HepG2 (cell line): Measurements from ENCODE around the gene B3GALNT2. TPM values are rescaled to one million over a fixed set of nuclear protein-coding genes. Genes with fewer than 3 reads are reported as not detected.
A peak's percentile ranks its signal among the peaks of the same experiment; 100 is the strongest.

Experiments
- CHD4 ChIP-seq: fragments of 200-600 bp; sonication (generic); IDR thresholded peaks from 2 replicates; pipeline ENCODE4 v1.7.0; 2017; ENCODE audit warnings: mild to moderate bottlenecking, low read length, borderline replicate concordance
- GTF2F1 ChIP-seq: fragments of 150-350 bp; IDR thresholded peaks from 2 replicates; pipeline ENCODE4 v1.6.1; 2014; ENCODE audit warnings: low read length
- HMG20B ChIP-seq: conservative IDR thresholded peaks from 2 replicates; pipeline ENCODE4 v1.6.1; 2016; ENCODE audit warnings: missing genetic modification reagents, missing compliant biosample characterization
- MAZ ChIP-seq, 2 experiments: sonication (generic) in 1 of 2; formaldehyde crosslinking in 1 of 2; IDR thresholded peaks; 2 replicates each; pipeline versions ENCODE4 v1.5.0 to v1.6.1; 2012 to 2020; ENCODE audit warnings: low read depth in 2 of 2, mild to moderate bottlenecking in 2 of 2, borderline replicate concordance in 1 of 2, improper control_type of control experiment in 1 of 2, low read length in 1 of 2, missing genetic modification reagents in 1 of 2, moderate library complexity in 1 of 2
- MED13 ChIP-seq: sonication (generic); formaldehyde crosslinking; IDR thresholded peaks from 2 replicates; pipeline ENCODE4 v1.5.0; 2020; ENCODE audit warnings: missing genetic modification reagents
- NFE2L1 ChIP-seq: sonication (generic); formaldehyde crosslinking; IDR thresholded peaks from 2 replicates; pipeline ENCODE4 v1.4.0; 2020; ENCODE audit warnings: missing genetic modification reagents, mild to moderate bottlenecking, borderline replicate concordance
- PHF8 ChIP-seq: sonication (generic); formaldehyde crosslinking; IDR thresholded peaks from 2 replicates; pipeline ENCODE4 v1.5.0; 2020; ENCODE audit warnings: missing genetic modification reagents
- RARA ChIP-seq: IDR thresholded peaks from 2 replicates; pipeline ENCODE4 v1.6.1; 2016; ENCODE audit warnings: missing genetic modification reagents, missing compliant biosample characterization
- ZNF431 ChIP-seq: sonication (generic); formaldehyde crosslinking; IDR thresholded peaks from 2 replicates; pipeline ENCODE4 v1.9.0; 2022; ENCODE audit warnings: missing genetic modification reagents, low read depth, mild to moderate bottlenecking, borderline replicate concordance
- ZNF530 ChIP-seq: sonication (generic); formaldehyde crosslinking; IDR thresholded peaks from 2 replicates; pipeline ENCODE4 v1.5.0; 2020; ENCODE audit warnings: low read depth, mild to moderate bottlenecking, missing genetic modification reagents
- polyA plus RNA-seq, 8 experiments: library from polyadenylated mRNA; depleted of rRNA in 3 of 8; stranded (reverse) in 7 of 8; unstranded in 1 of 8; fragments of >200 nt; fragmentation: Illumina TruSeq in 4 of 8; extraction: Trizol in 4 of 8; gene quantifications; 2 replicates each; pipeline versions ENCODE4 v1.2.1 to v1.2.3, GENCODE V29; 2011 to 2016; ENCODE audit warnings: low read depth in 4 of 8, missing spikeins in 1 of 8, mixed read lengths in 1 of 8; ENCODE audit not compliant: insufficient read depth in 1 of 8
- total RNA-seq, 5 experiments: library from RNA; depleted of rRNA; stranded (reverse); fragments of >200 nt; fragmentation: Illumina TruSeq; extraction: Trizol; gene quantifications; 2 replicates each; pipeline ENCODE4 v1.2.3, GENCODE V29; 2016; ENCODE audit warnings: low read depth in 1 of 5
- TF ChIP-seq, protein P1 (sequence below), 2 experiments: sonication (generic) in 1 of 2; formaldehyde crosslinking in 1 of 2; IDR thresholded peaks; 2 replicates each; pipeline versions ENCODE4 v1.6.1 to v1.9.0; 2014 to 2022; ENCODE audit warnings: antibody characterized with exemption in 1 of 2, borderline replicate concordance in 1 of 2, inconsistent platforms in 1 of 2, low read depth in 1 of 2, missing genetic modification reagents in 1 of 2
- TF ChIP-seq, protein P2 (sequence below): sonication (generic); formaldehyde crosslinking; IDR thresholded peaks from 2 replicates; pipeline ENCODE4 v1.5.1; 2020; ENCODE audit warnings: missing genetic modification reagents, mild to moderate bottlenecking, borderline replicate concordance
- TF ChIP-seq, protein P3 (sequence below): sonication (generic); formaldehyde crosslinking; IDR thresholded peaks from 2 replicates; pipeline ENCODE4 v1.4.0; 2020; ENCODE audit warnings: missing genetic modification reagents, borderline replicate concordance

The B3GALNT2 gene
- total and polyA plus RNA-seq, 2 of the 13 experiments (the other 11 are each of a cell fraction or from before 2014, with no cell fraction given): 16.5 to 28.9 TPM

DNA sequence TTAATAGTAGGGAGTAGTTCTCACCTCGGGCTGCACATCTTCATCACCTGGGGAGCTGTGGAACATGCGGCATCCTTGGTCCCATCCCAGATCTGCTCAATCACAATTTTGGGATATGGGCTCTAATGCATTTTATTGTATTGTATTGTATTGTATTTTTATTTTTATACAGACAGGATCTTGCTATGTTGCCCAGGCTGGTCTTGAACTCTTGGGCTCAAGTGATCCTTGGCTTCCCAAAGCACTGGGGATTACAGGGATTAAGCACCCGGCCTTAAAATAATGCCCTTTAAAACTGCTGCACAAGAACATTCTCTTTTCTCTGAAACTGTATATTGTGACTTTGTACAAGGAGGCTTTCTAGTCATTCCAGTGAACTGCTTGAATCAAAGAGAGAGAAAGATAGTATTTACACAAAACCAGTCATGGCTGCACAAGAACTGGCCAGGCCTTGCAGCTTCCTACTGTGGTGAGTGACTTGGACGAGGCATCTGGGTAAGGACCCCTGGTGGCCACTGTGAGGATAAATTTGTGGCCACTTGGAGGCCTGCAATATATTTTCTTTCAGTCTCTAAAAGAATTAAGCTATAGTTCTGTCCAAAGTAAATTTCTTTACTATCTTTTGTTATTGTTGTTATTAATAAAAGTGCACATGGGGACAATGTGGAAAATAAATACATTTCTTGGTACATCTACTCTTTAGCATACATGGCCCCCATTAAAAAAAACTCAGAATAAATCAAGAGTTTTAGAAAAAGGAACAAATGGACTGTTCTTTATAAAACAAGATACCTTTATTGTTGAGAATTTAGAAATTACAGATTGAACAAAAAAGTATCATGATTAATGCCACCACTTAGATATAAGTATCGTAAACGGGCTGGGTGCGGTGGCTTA lies 89.0 kb downstream of the B3GALNT2 start (continued):
- TF ChIP-seq, protein P1, sequence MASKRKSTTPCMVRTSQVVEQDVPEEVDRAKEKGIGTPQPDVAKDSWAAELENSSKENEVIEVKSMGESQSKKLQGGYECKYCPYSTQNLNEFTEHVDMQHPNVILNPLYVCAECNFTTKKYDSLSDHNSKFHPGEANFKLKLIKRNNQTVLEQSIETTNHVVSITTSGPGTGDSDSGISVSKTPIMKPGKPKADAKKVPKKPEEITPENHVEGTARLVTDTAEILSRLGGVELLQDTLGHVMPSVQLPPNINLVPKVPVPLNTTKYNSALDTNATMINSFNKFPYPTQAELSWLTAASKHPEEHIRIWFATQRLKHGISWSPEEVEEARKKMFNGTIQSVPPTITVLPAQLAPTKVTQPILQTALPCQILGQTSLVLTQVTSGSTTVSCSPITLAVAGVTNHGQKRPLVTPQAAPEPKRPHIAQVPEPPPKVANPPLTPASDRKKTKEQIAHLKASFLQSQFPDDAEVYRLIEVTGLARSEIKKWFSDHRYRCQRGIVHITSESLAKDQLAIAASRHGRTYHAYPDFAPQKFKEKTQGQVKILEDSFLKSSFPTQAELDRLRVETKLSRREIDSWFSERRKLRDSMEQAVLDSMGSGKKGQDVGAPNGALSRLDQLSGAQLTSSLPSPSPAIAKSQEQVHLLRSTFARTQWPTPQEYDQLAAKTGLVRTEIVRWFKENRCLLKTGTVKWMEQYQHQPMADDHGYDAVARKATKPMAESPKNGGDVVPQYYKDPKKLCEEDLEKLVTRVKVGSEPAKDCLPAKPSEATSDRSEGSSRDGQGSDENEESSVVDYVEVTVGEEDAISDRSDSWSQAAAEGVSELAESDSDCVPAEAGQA (IDR thresholded peaks at IDR 0.05; ENCODE audit: low read depth): no peak
- TF ChIP-seq, protein P1 (CRISPR knock-in tag; IDR thresholded peaks at IDR 0.05; ENCODE audit: borderline replicate concordance): no peak
- TF ChIP-seq CHD4: no peak; the same call in 1 of the 2 replicates
- TF ChIP-seq MAZ (IDR thresholded peaks at IDR 0.05; ENCODE audit: borderline replicate concordance, low read depth, low read length): no peak
- TF ChIP-seq MAZ (CRISPR knock-in tag; IDR thresholded peaks at IDR 0.05; ENCODE audit: low read depth): no peak
- no peak for TF ChIP-seq MED13 (CRISPR knock-in tag)
- TF ChIP-seq NFE2L1 (CRISPR knock-in tag): no peak
- TF ChIP-seq, protein P2, sequence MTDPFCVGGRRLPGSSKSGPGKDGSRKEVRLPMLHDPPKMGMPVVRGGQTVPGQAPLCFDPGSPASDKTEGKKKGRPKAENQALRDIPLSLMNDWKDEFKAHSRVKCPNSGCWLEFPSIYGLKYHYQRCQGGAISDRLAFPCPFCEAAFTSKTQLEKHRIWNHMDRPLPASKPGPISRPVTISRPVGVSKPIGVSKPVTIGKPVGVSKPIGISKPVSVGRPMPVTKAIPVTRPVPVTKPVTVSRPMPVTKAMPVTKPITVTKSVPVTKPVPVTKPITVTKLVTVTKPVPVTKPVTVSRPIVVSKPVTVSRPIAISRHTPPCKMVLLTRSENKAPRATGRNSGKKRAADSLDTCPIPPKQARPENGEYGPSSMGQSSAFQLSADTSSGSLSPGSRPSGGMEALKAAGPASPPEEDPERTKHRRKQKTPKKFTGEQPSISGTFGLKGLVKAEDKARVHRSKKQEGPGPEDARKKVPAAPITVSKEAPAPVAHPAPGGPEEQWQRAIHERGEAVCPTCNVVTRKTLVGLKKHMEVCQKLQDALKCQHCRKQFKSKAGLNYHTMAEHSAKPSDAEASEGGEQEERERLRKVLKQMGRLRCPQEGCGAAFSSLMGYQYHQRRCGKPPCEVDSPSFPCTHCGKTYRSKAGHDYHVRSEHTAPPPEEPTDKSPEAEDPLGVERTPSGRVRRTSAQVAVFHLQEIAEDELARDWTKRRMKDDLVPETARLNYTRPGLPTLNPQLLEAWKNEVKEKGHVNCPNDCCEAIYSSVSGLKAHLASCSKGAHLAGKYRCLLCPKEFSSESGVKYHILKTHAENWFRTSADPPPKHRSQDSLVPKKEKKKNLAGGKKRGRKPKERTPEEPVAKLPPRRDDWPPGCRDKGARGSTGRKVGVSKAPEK (CRISPR knock-in tag): no peak
- TF ChIP-seq ZNF530 (CRISPR knock-in tag): no peak
- no peak for TF ChIP-seq GTF2F1
- TF ChIP-seq, protein P3, sequence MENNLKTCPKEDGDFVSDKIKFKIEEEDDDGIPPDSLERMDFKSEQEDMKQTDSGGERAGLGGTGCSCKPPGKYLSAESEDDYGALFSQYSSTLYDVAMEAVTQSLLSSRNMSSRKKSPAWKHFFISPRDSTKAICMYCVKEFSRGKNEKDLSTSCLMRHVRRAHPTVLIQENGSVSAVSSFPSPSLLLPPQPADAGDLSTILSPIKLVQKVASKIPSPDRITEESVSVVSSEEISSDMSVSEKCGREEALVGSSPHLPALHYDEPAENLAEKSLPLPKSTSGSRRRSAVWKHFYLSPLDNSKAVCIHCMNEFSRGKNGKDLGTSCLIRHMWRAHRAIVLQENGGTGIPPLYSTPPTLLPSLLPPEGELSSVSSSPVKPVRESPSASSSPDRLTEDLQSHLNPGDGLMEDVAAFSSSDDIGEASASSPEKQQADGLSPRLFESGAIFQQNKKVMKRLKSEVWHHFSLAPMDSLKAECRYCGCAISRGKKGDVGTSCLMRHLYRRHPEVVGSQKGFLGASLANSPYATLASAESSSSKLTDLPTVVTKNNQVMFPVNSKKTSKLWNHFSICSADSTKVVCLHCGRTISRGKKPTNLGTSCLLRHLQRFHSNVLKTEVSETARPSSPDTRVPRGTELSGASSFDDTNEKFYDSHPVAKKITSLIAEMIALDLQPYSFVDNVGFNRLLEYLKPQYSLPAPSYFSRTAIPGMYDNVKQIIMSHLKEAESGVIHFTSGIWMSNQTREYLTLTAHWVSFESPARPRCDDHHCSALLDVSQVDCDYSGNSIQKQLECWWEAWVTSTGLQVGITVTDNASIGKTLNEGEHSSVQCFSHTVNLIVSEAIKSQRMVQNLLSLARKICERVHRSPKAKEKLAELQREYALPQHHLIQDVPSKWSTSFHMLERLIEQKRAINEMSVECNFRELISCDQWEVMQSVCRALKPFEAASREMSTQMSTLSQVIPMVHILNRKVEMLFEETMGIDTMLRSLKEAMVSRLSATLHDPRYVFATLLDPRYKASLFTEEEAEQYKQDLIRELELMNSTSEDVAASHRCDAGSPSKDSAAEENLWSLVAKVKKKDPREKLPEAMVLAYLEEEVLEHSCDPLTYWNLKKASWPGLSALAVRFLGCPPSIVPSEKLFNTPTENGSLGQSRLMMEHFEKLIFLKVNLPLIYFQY (CRISPR knock-in tag): no peak
- TF ChIP-seq RARA: 0 out of 2 replicates have a peak, but pooled peaks have one; percentile 37
- no peak for TF ChIP-seq HMG20B (CRISPR knock-in tag)
- no peak for TF ChIP-seq ZNF431 (CRISPR knock-in tag)
- TF ChIP-seq PHF8 (CRISPR knock-in tag): no peak
